Gastrocnemius medialis (tissue), 4 donors: ENCODE data around the gene CXXC5.

Experiments
- CTCF ChIP-seq, 5 experiments: fragments of 450-650 bp in 3 of 5; fragments of 200-600 bp in 2 of 5; sonication (generic) in 2 of 5; IDR thresholded peaks in 4 of 5; conservative IDR thresholded peaks in 1 of 5; 1 replicate in 4 of 5; 2 replicates in 1 of 5; pipeline ENCODE4 v1.5.1; 2016 to 2019; ENCODE audit warnings: antibody characterized with exemption in 5 of 5, mild to moderate bottlenecking in 3 of 5, moderate library complexity in 3 of 5
- POLR2A ChIP-seq, 2 donors: fragments of 450-650 bp; IDR thresholded peaks; one replicate each; pipeline ENCODE4 v1.6.1; 2017; ENCODE audit warnings: antibody characterized with exemption in 2 of 2, mild to moderate bottlenecking in 2 of 2, moderate library complexity in 2 of 2

- TF ChIP-seq POLR2A (IDR thresholded peaks at IDR 0.05) (no peak), CTCF (IDR thresholded peaks at IDR 0.05 in 4 of 5, conservative IDR thresholded peaks at IDR 0.05 in 1 of 5) (no peak)
Observed at GRCh38 chr5:139683295-139684271, 35.4 kb downstream of the CXXC5 start.
